SK-N-SH (cell line): ENCODE results near the gene SYNC.
A peak's percentile ranks its signal among the peaks of the same experiment; 100 is the strongest.

Source experiments
- CHD2 ChIP-seq: fragments of 150-350 bp; IDR thresholded peaks from 2 replicates; pipeline ENCODE4 v1.6.1; 2018; ENCODE audit warnings: low read length; ENCODE audit not compliant: partially characterized antibody
- ELF1 ChIP-seq: IDR thresholded peaks from 2 replicates; pipeline ENCODE4 v1.4.0; 2012
- EZH2phosphoT487 ChIP-seq: fragments of 200-600 bp; sonication (generic); IDR thresholded peaks from 2 replicates; pipeline ENCODE4 v1.6.1; 2017; ENCODE audit warnings: low read depth, mixed run types, mild to moderate bottlenecking, antibody characterized with exemption, moderate library complexity, borderline replicate concordance
- FOSL2 ChIP-seq: IDR thresholded peaks from 2 replicates; pipeline ENCODE4 v1.4.0; 2012; ENCODE audit warnings: low read depth, mild to moderate bottlenecking, moderate library complexity, borderline replicate concordance
- GABPA ChIP-seq: IDR thresholded peaks from 2 replicates; pipeline ENCODE4 v1.4.0; 2012; ENCODE audit warnings: low read depth, mild to moderate bottlenecking
- MAX ChIP-seq: IDR thresholded peaks from 2 replicates; pipeline ENCODE4 v1.4.0; 2012; ENCODE audit warnings: low read depth
- MXI1 ChIP-seq: IDR thresholded peaks from 2 replicates; pipeline ENCODE4 v1.6.1; 2012; ENCODE audit warnings: mild to moderate bottlenecking, low read depth, low read length, improper control_type of control experiment
- POLR2AphosphoS5 ChIP-seq: IDR thresholded peaks from 2 replicates; pipeline ENCODE4 v1.6.1; 2012; ENCODE audit warnings: low read depth, low read length
- SIN3A ChIP-seq: IDR thresholded peaks from 2 replicates; pipeline ENCODE4 v1.6.1; 2012; ENCODE audit warnings: low read depth, mild to moderate bottlenecking, low read length, moderate library complexity, borderline replicate concordance
- TAF1 ChIP-seq: IDR thresholded peaks from 2 replicates; pipeline ENCODE4 v1.6.1; 2012; ENCODE audit warnings: low read depth, mild to moderate bottlenecking, low read length, moderate library complexity, borderline replicate concordance
- TF ChIP-seq, protein P1 (sequence below): fragments of 200-600 bp; sonication (generic); IDR thresholded peaks from 2 replicates; pipeline ENCODE4 v1.6.1; 2017; ENCODE audit warnings: antibody characterized with exemption, mild to moderate bottlenecking, moderate library complexity

DNA sequence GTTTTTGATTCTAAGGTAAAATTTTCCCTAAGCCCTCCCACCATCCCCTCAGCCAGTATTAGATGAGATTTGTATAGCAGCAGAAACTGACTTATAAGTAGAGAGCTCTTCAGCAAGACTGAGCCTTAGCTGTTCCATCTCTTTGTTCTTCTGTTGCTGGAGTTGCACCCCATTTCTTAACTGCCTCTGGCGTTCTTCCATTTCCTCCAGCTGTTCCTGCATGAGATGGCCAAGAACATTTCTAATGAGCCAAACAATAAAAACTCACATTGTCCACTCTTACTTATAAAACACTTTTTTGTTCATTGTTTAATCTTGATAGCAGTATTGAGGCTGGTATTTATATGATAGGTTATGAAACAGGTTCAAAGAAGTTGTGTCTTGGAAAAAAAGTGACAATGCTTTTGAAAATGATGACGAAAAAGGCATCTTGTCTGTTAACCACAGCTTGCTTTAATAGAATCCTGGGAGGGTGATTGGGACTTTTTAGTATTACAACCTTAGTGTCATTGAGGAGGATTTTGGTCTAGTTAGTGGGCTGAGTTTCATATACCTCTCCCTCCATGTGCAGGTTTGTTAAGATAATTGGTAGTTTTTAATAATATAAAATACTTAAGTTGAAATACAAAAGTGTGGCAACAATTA is 18.3 kb downstream of the SYNC start:
- TF ChIP-seq EZH2phosphoT487 (no peak), TAF1 (no peak), CHD2 (no peak), GABPA (no peak), MAX (no peak), ELF1 (no peak), POLR2AphosphoS5 (peak; percentile 9; the same call in 1 of the 2 replicates), SIN3A (no peak), MXI1 (no peak), FOSL2 (no peak)
- TF ChIP-seq, protein P1, sequence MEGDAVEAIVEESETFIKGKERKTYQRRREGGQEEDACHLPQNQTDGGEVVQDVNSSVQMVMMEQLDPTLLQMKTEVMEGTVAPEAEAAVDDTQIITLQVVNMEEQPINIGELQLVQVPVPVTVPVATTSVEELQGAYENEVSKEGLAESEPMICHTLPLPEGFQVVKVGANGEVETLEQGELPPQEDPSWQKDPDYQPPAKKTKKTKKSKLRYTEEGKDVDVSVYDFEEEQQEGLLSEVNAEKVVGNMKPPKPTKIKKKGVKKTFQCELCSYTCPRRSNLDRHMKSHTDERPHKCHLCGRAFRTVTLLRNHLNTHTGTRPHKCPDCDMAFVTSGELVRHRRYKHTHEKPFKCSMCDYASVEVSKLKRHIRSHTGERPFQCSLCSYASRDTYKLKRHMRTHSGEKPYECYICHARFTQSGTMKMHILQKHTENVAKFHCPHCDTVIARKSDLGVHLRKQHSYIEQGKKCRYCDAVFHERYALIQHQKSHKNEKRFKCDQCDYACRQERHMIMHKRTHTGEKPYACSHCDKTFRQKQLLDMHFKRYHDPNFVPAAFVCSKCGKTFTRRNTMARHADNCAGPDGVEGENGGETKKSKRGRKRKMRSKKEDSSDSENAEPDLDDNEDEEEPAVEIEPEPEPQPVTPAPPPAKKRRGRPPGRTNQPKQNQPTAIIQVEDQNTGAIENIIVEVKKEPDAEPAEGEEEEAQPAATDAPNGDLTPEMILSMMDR = no peak
